ENCODE data around the gene NPLOC4.

NPLOC4 gene

GRCh38 chr17:81542431-81543338 lies 94.2 kb downstream of the NPLOC4 start:
- no peak overlapping the region for H3K9ac ChIP-seq
- no peak overlapping the region for H2AFZ ChIP-seq
- TF ChIP-seq, protein P1, sequence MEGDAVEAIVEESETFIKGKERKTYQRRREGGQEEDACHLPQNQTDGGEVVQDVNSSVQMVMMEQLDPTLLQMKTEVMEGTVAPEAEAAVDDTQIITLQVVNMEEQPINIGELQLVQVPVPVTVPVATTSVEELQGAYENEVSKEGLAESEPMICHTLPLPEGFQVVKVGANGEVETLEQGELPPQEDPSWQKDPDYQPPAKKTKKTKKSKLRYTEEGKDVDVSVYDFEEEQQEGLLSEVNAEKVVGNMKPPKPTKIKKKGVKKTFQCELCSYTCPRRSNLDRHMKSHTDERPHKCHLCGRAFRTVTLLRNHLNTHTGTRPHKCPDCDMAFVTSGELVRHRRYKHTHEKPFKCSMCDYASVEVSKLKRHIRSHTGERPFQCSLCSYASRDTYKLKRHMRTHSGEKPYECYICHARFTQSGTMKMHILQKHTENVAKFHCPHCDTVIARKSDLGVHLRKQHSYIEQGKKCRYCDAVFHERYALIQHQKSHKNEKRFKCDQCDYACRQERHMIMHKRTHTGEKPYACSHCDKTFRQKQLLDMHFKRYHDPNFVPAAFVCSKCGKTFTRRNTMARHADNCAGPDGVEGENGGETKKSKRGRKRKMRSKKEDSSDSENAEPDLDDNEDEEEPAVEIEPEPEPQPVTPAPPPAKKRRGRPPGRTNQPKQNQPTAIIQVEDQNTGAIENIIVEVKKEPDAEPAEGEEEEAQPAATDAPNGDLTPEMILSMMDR (IDR thresholded peaks at IDR 0.05), result no peak
- H3K9me3 ChIP-seq (ENCODE audit: control insufficient read depth, low read length), result no peaks in the 10 kb centered on the region
- H3K4me1 ChIP-seq, result no peaks in the 10 kb centered on the region
- no peaks in the 10 kb centered on the region for H3K27me3 ChIP-seq (ENCODE audit: control insufficient read depth, insufficient read depth, low read length)
- H3K4me3 ChIP-seq (ENCODE audit: low read depth, low read length), result no peak overlapping the region
- H3K27ac ChIP-seq, result no peak overlapping the region
- H3K4me2 ChIP-seq (ENCODE audit: low read length), result no peak overlapping the region
- H3K36me3 ChIP-seq (ENCODE audit: control insufficient read depth, insufficient read depth, low read length), result no peaks in the 10 kb centered on the region
- H3K79me2 ChIP-seq, result no peaks in the 10 kb centered on the region

DNA sequence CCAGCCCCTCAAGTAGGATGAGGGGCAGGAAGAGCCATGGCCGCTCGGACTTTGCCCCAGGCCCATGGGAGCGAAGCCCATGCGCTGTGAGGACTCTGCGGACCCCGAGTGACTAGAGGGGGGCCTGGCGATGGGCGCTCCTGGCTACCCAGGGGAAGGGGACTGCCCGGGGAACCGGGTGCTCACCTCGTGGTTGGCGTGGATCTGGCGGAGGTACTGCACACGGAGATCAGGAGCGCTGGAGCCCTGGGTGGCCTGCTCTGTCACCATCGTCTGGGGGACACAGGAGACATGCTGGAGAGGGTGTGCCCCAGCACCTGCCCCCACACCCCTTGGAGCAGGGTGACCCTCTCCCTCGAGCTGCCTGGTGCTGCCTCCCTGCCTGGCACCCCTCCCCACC lies 95.8 kb downstream of the NPLOC4 start:
- H3K79me2 ChIP-seq, result no peaks in the 10 kb centered on the region
- no peaks in the 10 kb centered on the region for H3K36me3 ChIP-seq (ENCODE audit: control insufficient read depth, insufficient read depth, low read length)
- TF ChIP-seq, protein P1 (IDR thresholded peaks at IDR 0.05), result no peak
- no peaks in the 10 kb centered on the region for H3K9me3 ChIP-seq (ENCODE audit: control insufficient read depth, low read length)
- H2AFZ ChIP-seq, result no peak overlapping the region
- H3K27me3 ChIP-seq (ENCODE audit: control insufficient read depth, insufficient read depth, low read length), result no peaks in the 10 kb centered on the region
- H3K9ac ChIP-seq, result no peak overlapping the region
- no peak overlapping the region for H3K4me3 ChIP-seq (ENCODE audit: low read depth, low read length)
- no peaks in the 10 kb centered on the region for H3K4me1 ChIP-seq
- H3K27ac ChIP-seq, result no peak overlapping the region
- no peak overlapping the region for H3K4me2 ChIP-seq (ENCODE audit: low read length)

- Histone ChIP-seq H3K27me3 (ENCODE audit: control insufficient read depth, insufficient read depth, low read length) (no peaks in the 10 kb centered on the region), H3K27ac (no peak overlapping the region), H3K9ac (no peak overlapping the region), H3K4me2 (ENCODE audit: low read length) (no peak overlapping the region), H3K79me2 (no peaks in the 10 kb centered on the region), H3K4me3 (ENCODE audit: low read depth, low read length) (no peak overlapping the region), H3K36me3 (ENCODE audit: control insufficient read depth, insufficient read depth, low read length) (no peaks in the 10 kb centered on the region), H3K4me1 (no peaks in the 10 kb centered on the region), H3K9me3 (ENCODE audit: control insufficient read depth, low read length) (no peaks in the 10 kb centered on the region), H2AFZ (no peak overlapping the region)
- TF ChIP-seq, protein P1 (IDR thresholded peaks at IDR 0.05), result no peak
Observed at GRCh38 chr17:81540676-81541027, 96.3 kb downstream of the NPLOC4 start.

DNA sequence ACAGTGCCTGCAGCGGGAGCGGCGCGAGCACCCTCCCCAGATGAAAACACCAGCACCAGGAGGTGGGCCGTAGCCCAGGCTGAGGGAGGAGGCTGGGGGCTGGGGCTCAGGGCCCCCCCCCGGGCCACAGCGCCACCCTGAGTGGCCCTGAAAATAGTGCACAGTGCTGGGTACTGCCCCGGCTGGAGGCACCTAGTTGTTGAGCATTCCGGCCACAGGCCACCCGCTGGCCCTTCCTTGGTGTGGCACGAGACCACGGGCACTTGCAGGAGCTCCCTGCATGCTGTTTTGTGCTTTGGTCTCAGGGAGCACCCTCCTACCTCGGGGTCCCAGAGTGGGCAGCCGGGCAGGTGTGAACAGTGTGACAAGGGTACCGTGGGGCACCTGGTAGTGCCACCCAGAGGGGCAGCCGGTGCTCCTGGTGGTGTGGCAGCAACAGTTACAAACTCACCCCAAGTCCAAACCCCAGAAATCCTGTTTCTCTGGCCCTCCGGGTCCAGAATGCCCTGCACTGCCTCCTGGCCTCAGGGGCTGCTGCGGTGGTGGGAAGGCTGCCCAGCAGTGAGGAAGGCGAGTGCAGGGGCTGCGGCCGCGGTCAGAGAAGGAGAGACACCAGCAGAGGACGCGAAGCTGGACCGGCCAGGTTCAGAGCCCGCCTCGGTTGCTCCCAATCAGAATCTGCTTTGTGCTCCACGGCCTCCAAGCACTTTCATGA lies 96.8 kb downstream of the NPLOC4 start:
- no peak overlapping the region for H3K9ac ChIP-seq
- no peaks in the 10 kb centered on the region for H3K36me3 ChIP-seq (ENCODE audit: control insufficient read depth, insufficient read depth, low read length)
- H3K4me1 ChIP-seq, result no peaks in the 10 kb centered on the region
- H3K79me2 ChIP-seq, result no peaks in the 10 kb centered on the region
- H3K27ac ChIP-seq, result no peak overlapping the region
- no peaks in the 10 kb centered on the region for H3K27me3 ChIP-seq (ENCODE audit: control insufficient read depth, insufficient read depth, low read length)
- no peak overlapping the region for H2AFZ ChIP-seq
- TF ChIP-seq, protein P1 (IDR thresholded peaks at IDR 0.05), result no peak
- no peak overlapping the region for H3K4me3 ChIP-seq (ENCODE audit: low read depth, low read length)
- no peaks in the 10 kb centered on the region for H3K9me3 ChIP-seq (ENCODE audit: control insufficient read depth, low read length)
- no peak overlapping the region for H3K4me2 ChIP-seq (ENCODE audit: low read length)
